ENCODE measurements around the gene SLC5A3.

SLC5A3 gene

DNA sequence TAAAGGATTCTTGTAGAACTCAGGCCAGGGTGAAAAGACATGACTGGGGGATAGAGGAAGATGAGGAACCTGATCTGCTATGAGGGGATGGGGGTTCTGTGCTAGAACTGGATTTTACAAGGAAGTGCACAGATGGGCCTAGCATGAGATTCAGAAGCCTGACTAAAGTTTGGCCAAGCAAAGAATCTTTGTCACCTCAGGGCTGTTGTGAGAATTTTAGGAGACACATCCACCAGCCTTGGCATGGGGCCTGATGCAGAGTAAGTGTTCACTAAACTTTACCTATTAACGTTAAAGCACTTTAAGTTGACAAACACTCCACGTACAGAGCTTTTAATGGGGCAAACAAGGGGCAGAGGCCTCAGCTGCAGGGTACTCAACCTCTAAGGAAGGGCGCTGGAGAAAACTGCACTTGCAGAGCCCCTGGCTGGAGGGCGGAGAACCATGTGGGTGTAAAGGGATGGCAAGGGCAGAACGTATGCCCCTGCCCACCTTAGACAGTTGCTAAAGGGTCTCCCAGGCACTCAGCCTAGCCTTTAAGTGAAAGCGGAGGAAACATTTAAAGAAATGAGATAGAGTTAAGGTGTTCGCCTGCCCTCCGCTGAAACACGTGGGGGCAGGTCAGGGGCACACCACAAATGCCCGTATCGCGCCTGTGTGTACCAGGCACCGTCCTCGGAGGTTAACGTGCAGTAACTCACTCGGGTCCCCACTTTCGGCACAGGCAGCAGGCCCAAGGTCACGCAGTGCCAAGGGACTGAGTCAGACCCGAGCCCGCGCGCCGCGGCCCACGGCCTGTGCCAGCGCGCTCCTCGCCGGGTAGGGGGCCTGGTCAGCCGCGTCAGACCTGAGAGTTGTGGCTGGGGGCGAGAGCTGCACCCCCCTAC is 990 bp upstream of the SLC5A3 start:
- no peak for DNase-seq

DNA sequence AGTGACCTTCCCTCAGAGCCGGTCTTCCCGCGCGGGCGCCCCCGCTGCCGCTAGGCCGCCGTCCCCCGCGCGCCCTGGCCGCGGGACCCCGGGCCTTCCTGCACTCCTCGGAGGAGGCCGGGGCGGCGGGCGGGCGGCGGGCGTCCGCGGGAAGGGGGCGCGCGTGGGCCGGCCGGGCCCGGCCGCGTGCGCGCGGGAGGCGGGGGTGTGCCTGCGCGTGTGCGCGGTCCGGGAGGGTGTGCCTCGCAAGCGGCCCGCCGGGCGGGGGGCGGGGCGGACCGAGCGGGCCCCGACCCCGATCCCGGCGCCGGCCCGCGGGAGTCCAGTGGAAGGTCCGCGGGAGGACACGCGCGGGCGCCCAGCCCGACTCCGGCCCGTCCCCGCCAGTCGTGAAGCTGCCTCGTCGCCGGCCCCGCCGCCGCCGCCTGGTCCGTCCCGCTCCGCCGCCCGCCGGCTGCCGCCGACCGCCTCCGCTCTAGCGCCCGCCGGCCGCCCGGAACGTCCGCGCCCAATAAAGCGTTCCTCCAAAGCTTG is 438 bp downstream of the SLC5A3 start:
- DNase-seq, result no peak

DNA sequence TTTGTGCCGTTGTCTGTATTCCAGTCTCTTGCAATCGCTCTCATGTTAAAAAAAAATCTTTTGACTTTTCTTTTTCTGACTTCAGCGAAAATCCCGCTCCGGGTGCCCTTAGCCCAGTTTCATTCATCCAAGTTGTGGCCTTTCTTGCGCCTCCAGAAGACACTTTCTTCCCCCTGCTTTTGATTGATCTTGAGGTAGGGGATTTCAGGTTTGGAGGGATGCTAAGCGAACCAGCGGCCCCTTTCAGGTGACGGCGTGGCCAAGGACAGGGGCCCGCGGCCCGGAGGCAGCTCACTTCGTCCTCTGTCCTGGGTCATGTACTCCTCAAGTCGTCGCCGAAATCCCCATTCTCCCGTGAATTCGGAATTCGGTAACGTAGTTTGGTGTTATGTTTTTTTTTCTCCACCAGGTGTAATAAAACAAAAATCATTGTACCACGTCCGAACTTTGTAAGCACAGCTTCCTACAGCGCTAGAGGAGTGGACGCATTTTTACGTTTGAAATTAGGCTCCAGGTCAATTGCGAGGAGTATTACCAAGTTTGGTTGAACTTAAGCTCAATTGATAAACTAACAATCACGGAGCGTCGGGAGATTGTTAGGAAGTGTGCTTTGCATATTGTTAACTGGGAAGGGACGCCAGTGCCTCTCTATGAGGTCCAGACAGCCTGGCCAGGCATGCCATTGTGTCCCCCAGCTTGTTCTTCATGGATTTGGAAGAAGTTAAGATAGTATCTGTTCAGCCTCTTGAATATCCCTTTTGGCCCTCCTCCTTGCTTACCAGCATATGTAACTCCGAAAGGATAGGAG is 1.1 kb downstream of the SLC5A3 start:
- DNase-seq, result no peak

DNA sequence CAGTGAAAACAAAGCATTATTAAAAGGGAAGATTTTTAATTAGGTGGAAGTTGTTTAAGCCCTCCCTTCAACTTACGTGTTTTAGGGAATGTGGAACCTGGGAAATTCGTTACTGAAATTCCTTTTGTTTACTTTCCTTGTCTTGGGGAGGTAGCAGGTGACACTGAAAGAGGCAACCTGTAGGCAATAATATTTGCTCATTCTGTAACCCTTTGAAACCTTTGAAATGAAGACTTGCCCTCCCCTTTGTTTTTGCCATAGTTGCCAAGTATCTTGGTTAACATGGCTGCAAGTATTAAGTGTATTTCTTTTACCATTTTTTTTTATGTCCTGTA is 1.7 kb downstream of the SLC5A3 start:
- DNase-seq, result no peak

DNA sequence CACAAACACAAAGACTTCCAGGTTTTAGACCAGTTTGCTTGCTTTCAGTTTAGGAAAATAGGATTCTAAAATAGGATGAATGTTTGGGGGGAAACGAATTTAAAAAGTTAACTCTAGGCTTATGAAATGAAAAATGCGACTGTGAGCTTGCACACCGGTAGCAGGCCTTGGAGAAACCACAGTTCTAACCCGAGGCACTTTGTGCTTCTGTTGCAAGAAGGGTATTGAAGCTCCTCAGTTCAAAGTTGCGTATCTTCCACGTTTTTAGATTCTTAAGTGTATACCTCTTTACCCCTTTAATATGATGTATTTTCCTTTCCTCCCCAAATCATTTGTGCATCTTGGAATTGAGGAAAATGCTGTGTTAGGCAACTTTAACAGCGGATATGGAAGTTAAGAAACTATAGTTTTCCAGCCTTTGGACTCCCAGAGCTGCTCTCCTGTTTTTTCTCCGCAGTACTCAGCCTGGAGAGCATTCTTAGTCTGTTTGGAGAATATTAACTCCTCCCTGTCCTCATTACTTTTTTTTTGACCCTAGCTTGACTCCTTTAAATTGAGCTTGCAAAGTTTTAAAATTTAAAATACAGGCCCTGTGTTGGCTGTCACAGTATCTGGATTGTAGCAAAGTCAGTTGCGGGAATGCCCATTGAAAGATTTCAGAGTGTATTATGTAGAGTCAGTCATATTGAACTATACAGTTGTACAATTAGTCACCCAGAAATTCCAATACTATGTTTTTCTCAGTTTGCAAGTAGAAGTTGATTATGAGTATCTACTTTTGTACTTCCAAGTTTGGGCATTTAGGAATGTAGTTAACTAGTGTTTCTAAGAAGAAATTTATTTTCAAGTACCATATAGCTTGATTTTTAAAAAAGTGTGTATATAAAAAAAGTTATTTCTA is 2.6 kb downstream of the SLC5A3 start:
- no peak for DNase-seq

DNA sequence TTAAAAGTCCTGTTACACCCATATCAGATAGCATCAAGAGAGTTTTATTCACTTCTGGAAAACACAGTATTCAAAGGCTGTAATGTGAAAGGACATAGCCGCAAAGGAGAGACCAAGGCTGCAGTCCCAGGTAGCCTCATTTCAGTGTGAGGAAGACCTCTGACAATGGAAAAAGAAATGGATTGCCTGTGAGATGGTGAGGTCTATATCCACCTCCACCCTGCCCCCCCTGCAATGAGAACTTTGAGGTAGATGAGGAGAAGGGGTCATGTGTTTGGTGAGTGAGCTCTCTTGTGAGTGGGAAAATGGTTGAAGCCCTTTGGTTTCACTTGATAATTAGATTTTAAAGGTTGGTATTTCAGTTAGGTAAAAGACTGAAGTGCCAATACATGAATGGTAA is 3.5 kb downstream of the SLC5A3 start:
- DNase-seq, result no peak

DNA sequence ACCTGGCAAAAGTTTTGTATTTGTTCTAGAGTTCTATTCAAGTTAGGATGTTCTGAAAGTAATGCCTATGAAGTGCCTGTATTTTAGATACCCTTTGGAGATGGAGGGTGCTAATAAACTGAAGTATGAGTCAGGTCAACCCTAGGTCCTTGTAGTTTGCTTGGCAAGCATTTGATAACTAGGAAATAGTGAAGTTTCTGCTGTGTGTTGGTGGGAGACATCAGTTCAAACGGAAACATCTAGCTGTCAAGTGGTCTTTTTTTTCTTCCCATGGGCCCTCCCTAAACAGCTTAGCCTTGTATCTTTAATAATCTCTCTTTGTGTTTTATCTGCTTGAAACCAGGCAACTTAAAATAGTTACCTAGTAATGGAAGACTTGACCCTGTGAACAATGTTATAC is 4.5 kb downstream of the SLC5A3 start:
- DNase-seq, result no peak

DNA sequence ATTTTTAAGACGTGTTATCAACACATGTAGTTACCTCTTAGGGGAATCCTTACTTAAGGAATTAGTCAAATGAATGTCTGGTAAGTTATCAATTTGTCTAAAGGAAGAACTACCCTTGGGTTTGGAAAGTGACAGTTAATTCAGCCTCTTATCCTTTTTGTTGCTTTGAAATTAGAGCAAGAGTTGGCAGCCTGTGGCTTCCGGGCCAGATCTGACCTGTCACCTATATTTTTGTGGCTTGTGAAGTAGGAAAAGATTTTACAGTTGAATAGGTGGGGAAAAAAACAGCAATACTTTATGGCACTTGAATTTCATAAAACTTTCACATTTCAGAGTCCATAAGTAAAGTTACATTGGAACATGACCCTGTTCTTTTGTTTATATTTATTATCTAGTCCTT is 5.5 kb downstream of the SLC5A3 start:
- DNase-seq, result no peak

DNA sequence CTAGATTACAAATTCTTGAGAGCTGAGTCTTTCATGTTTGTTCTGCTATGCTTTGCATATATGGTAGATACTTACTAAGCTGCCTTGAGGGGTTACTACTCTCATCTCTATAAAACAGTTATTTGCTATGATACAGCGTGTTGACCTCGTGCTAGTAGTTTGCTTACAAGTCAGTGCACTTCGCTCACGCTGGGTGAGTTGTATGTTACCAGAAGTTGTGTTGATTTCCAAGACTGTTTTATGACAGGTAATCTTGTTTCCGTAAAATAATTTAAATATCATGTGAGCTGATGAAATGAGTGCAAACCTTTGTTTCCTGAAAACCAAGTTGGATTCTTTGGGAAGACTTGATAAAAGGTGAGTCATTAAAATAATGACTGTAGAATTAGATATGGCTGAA is 7.3 kb downstream of the SLC5A3 start:
- no peak for DNase-seq

DNA sequence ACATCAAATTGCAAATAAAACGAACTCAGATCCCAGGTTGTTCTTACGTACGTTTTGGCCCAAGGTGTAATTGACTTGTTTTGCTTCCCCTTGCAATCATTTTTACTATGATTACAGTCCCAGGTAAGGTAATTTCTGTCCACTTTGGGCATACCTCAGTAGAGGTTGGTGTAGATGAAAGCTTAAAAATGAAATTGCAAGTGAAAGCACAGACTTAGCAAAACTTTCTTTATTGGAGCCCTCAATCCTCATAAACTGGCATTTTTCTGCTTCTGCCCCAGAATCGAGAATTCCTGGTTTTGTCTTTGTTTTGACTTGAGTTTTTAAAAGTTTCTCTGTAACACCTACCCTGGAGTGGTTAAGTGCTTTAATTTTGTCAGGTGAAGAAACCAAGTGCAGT is 9.4 kb downstream of the SLC5A3 start:
- no peak for DNase-seq

DNA sequence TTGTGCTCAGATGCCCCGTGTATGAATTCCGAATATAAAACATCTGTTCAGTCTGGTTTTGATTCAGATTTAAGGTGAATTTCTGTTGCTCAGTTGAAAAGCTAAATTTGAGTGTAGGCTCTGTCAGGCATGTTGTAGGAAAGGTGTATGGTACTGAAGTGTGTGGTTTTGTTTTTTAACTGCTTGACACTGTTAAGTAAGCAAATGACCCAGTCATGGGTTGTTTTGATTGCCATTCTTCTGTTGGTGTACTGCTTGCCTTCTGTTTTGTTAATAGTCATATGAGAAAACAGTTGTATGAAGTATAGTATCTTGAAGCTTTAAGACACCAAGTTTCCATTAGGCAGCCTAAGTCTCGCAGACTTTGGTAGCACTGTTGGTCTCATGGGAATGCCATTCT is 10.0 kb downstream of the SLC5A3 start:
- DNase-seq, result no peak

DNA sequence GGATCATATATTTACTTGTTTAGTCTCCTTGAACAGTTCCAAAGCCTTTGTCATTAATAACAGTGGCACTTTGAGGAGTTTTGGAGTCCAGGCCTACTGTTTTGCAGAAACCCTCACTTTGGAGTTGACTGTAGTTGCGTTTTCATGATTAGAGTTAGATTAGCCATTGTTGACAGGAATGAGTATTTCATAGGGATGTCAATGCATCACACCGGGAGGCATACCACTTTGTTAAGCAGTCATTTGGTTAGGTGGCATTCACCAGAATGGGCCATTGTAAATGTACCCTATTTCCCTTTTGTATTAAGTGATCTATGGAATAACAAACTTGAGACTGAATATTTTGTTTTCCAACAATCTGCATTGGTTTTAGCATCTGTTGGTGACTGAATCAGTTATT is 11.8 kb downstream of the SLC5A3 start:
- DNase-seq, result no peak

DNA sequence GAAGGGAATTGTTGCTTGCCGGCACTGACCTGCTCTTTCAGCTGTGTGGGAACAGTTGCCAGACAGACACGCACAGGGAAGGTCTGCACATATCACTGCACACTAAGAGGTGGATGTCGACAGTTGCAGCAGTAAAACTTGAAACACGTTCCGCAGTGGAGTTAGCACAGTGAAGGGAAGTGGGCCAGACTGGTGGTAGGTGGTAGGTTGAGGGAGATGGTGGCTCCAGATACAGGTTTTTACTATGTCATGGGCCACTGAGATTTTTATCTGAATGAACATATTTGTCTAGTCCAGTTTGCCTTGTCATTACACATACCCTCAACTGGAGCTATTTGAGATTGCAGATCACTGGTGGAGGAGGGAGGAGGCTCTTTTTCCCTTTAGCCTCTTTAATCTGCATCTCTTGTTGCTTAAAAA is 13.5 kb downstream of the SLC5A3 start:
- no peak for DNase-seq

DNA sequence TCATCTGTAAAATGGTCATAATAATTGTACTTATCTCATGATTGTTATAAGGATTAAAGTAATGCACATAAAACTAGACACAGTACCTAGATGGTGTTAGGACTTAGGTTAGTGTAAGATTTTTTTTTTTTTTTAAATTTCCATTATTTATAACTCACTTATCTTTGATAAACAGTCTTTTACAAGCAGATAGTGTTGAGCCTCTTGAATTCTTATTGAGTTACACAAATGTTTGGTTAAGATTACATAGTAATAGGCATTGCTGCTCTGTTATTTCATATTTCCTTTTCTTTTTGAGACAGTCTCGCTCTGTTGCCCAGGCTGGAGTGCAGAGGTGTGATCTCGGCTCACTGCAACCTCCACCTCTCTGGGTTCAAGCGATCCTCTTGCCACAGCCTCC is 15.4 kb downstream of the SLC5A3 start:
- DNase-seq, result no peak

DNA sequence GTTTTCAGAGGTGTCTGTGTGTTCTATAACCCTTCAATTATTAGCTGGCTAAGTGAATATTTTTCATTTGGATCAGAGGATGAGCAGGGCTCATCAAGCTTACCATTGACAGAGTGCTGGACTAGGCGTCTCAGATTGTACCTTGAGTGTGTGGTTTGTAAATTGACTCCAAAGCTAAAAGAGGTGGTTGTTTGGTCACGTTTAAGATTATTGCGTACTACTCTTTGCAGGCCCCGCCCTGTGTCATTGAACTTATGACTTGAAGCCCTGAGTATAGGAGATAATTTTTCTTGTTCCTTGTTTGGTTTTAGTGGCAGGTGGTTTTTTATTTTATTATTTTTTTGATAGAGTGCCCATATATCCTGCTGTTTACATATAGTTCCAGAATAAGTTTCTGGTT is 17.7 kb downstream of the SLC5A3 start:
- DNase-seq, result no peak

DNA sequence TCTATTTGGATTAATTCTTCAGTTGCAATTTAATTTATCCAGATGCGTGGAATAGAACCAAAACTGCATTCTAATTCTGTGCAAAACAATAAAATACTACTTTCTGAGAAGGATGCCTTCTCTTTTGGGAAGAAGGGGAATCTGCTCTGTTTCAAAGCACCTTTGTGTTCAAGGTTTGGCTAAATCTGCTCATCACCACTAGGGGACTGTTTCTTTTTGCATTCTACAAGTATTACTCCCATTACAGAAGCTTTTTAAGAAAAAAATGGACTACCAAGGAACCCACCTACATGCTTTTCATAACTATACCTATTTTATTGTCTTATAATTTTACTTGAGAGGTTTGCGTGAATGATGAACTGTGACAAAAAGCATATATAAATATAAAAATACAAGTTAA is 18.2 kb downstream of the SLC5A3 start:
- no peak for DNase-seq

DNA sequence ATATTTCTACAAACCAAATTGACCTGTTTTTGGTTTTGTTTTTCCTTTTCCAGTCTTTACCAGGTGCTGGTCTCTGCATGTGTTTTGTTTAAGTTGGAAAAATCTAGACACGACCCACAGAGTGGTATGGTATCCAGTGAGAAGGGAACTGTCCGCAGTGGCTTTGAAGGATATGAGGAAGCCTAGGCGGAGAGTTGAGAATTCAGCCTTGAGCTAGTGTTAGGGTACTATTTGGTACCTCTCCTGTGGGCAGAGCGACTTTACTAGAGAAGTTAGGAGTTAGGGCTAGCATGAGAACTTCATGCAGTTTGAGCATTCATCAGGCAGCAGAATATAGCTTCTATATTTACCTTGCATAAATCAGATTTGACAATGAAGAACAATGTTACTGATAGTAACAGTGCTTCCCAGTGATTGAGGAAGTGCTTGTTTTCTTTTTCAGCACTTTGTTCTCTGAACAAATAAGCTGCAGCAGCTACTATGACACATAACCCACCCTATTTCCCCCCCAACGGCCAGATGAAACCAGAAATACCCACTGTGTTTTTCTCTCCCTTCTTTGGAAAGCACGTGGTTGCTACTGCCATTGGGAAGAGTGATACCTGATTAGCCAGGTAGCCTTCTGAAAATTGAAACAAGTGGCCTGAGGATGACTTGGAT is 19.0 kb downstream of the SLC5A3 start:
- DNase-seq, result no peak

DNA sequence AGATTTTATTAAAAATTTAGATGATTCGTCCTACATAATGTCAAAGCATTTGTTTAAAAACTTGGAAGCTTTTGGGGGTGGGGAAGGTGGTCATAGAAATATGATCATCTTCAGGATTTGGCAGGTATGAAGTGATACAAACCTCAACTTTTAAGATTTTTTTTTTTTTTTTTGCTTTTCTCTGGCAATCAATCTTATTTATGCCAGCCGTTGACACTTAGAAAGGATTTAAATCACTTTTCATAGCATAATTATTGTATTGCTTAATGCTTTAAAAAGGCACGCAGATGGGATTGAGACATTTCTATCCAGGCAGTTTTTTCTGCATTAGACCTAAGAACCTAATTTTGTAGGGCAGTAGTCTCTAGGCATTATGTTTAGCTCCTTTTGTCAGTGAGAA is 19.7 kb downstream of the SLC5A3 start:
- DNase-seq, result no peak

DNA sequence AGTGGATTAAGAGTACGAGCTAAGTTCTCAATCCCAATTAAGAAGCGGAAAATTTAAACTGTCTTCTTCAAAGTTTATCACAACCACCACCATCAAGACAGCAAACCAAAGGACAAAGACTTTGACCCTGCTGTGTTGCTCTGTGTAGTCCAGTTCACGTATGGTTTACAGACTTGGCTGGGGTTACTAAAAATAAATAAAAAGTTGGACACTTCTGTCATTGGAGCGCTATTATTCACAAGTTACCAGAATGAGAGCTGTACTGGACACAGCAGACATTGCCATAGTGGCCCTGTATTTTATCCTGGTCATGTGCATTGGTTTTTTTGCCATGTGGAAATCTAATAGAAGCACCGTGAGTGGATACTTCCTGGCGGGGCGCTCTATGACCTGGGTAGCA is 21.6 kb downstream of the SLC5A3 start:
- no peak for DNase-seq

DNA sequence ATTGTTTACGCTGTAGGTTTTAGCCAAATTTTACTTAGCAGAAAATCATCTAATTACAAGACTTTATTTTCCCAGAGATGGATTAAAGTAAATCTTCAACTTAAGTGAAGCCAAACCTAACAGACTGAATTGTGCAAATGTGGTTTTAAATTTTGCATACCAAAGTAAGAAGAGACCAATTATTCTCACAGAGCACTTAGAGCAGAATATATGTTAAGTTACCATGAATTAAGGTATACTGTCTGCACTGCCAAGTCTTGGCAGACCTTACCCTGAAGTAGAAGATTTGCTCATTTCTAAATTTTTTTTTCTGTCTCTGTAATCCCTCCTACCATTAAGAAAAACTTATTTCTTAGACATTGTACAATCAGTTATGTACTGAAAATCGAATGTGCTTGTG is 24.1 kb downstream of the SLC5A3 start:
- no peak for DNase-seq

DNA sequence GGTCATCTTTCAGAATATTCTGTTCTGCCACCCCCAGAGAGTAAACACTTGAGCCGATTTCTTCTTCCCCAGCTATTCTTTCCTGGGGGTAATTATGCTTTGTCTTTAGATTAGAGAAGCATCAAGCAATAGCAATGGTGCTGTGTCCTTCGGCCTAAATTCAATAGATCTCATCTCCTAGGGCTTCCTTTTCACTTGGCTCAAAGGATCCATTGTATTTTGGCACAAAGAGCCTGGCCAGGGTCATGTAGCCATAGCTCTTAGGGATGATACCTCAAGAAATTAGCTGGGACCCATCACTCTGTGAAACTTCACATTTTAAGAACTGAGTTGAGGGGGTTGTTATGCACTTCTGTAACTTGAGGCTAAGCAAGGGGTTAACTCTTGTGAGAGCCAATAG is 27.0 kb downstream of the SLC5A3 start:
- no peak for DNase-seq

DNA sequence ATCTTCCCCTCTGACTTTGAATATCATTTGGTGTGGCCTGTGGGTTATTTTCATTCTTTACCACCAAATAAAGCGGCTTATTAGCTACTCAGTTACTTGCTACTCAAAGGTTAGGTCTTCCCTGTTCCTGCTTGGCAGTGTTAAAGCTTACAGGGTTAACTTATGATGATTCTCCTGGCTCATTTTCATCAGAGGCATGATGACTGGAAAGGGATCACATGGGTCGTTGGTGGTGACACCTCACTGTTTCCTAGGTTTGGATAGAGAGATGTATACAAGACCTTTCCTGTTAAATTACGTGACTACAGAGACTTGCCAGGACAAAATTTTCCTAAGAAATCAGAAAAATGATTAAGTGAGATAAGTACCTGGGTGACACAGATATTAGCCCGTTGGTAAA is 27.4 kb downstream of the SLC5A3 start:
- DNase-seq, result no peak

All from NCI-H1694 (cell line).